Embryonic facial prominence (tissue), 1 donor: ENCODE data around the gene LZIC.

Experiments
- DNase-seq: peaks from one replicate; pipeline ENCODE4 v3.0.0-alpha.2; 2016; ENCODE audit errors: extremely low spot score

The LZIC gene

DNA sequence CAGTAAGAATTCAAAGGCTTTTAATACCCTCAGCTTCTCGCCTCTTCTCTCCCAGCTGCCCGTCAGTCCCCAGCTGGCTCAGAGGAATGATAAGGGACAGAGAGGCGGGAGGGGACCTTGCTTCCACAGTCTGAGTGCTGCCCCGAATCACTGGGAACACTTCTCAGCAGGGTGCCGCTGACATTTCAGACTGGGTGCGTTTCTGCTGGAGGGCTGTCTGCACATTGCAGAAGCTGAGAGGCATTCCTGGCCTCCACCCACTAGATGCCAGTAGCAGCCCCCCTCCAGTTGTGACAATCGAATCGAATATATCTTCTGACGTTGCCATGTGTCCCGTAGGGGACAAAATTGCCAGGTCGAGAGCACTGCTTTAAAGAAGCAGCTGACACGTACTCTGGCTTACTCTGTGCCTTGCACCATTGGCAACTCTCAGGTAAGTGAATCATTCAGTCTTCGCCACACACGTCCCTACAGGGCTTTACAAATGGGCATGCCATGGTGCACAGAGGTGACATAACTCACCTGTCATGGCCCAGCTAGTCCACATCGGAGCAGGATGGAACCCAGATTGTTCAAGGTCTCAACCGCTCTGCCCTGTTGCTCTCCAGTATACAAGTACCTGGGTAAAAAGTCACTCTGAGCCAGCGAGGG is 57.0 kb downstream of the LZIC start:
- DNase-seq = no peak

DNA sequence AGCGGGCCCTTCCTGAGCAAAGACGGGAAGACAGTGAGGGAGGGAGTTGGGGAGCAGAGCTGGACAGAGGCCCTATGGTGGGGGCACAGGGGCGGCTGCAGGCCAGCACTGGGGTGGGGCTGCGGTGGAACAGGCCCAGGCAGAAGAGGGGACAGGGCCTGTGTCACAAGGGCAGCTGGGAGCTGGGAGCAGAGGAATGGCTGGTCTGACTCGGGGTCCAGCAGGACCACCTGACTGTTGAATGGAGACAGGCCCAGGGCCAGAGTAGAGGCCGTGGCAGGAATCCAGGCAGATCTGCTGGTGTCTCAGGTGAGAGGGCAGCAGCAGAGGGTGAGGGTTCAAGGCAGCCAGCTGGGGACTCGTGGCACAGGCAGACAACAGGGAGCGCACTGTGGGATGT is 58.4 kb downstream of the LZIC start:
- no peak for DNase-seq

DNA sequence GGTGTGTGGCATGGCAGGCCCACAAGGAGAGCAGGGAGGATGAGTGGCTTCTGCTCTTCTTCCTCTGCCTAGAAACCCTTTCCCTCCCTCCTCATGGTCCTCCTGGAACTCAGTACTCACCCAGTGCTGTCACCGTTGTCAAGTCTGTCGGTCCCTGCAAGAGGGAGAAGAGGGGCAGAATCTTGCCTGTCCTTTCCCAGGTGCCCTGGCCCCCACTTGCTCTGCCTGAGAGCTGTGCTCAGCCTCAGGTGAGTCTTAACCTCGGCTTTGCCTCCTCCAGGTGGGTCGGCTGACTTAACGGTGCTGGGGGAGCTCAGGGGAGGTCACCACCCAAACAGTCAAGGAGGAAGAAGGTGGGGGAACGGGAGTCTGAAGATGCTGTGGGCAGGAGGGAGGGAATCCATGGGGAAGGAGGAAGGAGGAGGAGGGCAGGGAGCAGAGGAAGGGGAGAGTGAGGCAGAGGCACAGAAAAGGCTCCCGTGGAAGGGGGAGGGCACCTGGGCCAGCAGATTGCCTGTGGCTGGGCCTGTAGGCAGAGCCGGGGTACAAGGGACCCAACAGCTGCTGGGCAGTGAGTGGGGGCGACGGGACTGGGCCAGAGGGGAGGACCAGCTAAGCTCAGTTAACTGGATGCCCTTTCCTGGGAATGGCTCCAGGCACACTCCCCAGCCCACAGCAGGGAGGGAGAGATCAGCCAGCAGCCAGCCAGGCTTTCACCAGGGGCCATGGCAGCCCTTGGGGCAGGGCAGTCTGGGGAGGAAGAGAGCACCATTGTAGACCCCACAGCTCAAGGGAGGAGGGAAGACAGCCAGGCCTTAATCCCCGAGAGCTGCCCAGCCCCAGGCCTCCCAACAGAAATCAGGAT is 59.4 kb downstream of the LZIC start:
- no peak for DNase-seq

DNA sequence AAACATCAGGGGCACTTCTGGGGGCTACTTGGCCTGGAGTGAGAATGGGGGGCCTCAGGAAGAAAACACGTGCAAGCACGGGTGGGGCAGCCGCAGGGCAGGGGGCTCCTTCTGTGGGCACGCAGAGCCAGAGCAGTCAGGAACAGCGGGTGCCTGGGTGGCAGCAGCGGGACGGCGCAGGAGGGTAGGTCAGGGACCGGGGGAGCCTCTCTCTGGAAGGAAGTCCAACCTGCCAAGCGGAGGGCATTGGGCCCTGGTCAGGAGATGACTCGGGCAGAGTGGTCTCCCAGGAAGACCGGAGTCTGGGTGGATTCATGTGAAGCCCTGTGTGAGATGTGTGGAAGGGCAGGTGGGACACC is 60.3 kb downstream of the LZIC start:
- DNase-seq = no peak

DNA sequence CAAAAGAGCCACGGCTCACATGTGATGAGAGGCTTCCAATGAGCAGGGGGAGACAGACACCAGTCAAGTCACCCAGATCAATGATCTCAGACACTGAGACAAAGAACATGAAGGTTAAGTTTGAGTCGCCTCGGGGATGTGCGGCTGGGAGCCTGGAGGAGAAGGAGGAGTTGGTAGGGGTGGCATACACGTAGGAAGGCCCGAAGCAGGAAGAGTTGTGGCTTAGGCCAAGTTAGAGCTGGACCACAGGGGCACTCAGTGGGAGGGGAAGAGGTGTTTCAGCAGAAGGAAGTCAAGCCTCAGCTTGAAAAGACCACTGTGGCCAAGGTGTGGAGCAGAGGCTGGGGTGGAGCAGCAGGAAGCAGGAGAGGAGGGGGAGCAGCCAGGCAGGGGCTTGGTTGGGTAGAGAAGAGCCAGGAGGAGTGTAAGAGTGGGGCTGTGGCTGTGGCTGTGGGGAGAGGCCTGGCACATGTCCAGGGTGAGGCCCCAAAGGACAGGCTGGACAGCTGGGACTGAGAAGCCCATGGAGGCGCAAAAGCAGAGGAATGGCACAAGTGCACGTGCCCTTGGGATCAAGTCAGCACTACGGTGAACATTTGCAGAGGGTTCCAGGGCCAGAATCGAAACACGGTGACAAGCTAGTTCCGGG is 60.8 kb downstream of the LZIC start:
- no peak for DNase-seq

DNA sequence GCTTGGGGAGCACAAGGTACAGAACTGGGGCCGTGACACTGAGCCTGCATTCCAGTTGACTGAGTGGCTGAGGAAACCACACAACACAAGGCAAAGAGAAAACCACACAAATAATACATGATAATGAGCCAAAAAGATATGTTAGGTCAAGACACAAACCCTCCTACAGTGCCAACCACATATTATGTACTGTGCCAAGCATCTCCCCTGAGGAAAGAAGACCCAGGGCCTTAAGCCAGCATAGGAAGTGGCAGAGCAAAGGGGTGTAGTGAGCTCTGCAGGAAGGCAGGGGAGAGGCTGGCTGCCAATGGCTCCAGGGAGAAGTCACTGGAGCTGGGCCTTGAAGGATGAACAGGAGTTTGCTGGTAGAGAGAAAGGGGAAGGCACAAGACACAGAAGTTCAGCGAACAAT is 61.3 kb downstream of the LZIC start:
- DNase-seq = no peak
